T-helper 1 cell treated with Interleukin-12 subunit alpha and Interleukin-12 subunit beta and Interleukin-4 antibody, amounts not matched to agents 30 ng/mL and 1 ng/mL, for 36 hours (primary cell): ENCODE data around the gene DZANK1. TPM values are rescaled to one million over a fixed set of nuclear protein-coding genes. Genes with fewer than 3 reads are reported as not detected.
"Not testable (repeated sequence)": the region's sequence is repeated elsewhere in the genome, so short reads cannot be mapped to it uniquely, and the experiment has no call there.

ENCODE experiments used
- intact Hi-C: fragments of 100-400 bp; cut with micrococcal nuclease; formaldehyde crosslinking; loops from one replicate; pipeline ENCODE4 v1.15.1; 2024
- total RNA-seq: library from RNA; stranded (reverse); gene quantifications from 2 replicates; pipeline ENCODE4 v1.2.3, GENCODE V29; 2022

Gene DZANK1
- total RNA-seq, 1 donor from 2014 or later: 1.9 TPM

DNA sequence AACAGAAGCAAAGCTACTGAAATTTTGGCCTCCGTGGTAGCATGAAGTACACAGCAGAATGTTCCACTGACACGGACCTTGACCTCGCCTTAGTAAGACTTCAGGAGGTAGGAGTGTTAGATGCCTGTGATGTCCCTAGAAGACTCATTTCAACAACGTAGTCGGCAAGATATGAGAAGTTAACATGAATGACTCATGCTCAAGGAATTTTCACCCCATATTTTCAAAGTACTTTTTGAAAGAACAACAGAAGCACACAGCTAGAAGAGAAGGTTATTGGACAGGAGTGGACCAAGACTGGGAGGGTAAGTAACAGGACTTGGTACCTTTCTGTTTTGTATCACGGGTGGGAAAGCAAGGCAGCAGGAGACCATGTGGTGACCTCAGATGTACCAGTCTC, 78.0 kb downstream of the DZANK1 start:
- intact Hi-C loops: no loop called here

DNA sequence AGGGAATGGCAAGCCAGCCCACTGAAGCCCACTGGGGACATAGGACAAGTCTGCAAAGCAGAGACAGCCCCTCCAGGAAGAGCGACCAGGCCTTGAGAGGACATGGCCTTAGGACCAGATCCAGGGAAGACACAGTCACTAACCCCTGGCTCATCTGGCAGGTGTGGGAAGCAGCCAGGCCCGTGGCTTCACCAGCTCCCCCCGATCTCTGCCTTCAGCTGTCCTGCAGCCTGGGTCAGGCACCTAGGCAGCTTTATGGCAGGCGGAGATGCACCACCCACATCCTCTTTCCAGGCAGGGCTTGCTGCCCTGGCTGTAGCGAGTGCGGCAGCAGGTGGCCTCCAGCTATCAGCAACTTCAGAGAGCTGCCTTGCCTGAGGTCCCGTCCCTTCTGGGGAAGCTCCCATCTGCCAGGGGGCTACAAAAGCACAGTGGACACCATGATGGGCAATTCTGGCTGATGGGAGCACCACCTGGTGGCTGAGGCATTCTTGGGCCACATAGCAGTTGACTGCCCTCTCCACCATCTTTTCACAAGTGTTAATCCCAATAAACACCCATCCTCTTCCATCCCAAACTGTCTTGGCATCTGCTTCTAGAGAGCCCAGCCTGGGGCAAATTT, 85.8 kb downstream of the DZANK1 start:
- intact Hi-C loops: no loop called here

DNA sequence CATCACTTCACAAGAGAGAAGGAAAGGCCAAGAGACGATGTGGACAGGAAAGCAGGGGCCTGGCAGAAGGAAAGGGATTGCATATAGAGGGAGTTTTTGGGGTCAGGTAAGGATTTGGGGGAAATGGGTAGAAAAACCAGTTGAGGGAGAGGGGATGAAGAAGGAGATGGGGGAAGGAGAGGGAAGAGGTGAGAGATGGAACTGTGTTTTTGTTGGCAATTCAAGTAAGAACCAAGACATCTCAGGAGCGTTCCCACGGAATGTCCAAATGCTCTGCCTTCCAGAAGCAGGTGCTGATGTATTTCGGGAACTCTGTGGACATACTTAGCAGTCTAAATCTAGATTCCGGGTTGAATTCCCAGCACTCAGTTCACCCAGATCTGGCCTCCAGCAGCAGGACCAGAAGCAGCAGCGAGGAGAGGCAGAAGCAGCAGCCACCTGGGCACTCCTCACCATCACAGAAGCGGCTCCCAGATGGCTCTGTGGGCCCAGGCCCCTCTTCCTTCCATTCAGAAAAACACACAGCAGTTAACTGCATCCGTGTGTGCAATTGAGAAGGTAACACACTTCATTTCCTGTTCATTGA, 88.8 kb downstream of the DZANK1 start:
- intact Hi-C loops: no loop called here

GRCh38 chr20:18375551-18375950, 91.3 kb downstream of the DZANK1 start:
- intact Hi-C loops: not testable (repeated sequence)

- intact Hi-C loops: no loop called here
Measured at GRCh38 chr20:18372296-18372695, 94.5 kb downstream of the DZANK1 start.

GRCh38 chr20:18364768-18365167, 102.1 kb downstream of the DZANK1 start:
- intact Hi-C loops: no loop called here

DNA sequence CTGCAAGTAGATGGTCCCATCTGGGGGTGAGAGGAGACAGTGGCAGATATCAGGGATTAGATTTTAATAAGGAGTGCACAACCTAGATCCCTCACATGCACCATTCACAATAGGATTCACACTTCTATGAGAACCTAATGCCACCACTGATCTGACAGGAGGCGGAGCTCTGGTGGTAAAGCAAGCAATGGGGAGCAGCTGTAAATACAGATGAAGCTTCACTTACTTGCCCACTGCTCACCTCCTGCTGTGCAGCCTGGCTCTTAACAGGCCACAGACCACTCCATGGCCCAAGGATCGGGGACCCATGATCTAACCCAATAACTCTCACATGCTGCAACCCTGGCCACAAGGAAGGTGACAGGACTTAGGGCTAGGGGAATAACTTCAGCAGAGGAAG, 103.1 kb downstream of the DZANK1 start:
- intact Hi-C loops: no loop called here

- intact Hi-C loops: no loop called here
Measured at GRCh38 chr20:18362916-18363315, 103.9 kb downstream of the DZANK1 start.

DNA sequence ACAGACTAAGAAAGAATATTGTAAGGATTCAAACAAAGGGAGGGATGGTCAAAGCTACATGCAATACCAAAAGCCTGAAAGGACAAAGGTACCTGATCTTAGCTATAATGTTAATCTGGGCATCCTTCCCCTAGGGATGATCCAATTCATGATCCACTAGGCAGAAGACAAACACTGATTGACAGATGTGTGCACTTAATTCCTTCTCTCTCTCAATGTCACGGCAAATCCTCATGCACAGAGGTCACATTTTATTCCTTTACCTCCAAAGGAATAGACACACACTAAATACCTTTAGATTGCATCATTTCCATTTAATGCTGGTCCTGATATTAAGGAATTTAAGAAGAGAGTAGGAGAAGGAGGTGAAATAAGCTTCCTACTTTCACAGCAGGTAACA, 105.2 kb downstream of the DZANK1 start:
- intact Hi-C loops: no loop called here

- intact Hi-C loops: no loop called here
Measured at GRCh38 chr20:18360635-18361034, 106.2 kb downstream of the DZANK1 start.

GRCh38 chr20:18359854-18360253, 107.0 kb downstream of the DZANK1 start:
- intact Hi-C loops: no loop called here

- intact Hi-C loops: not testable (repeated sequence)
Measured at GRCh38 chr20:18349749-18350148, 117.1 kb downstream of the DZANK1 start.

Other genes with a start within 250 kb of the DZANK1 start
- gene ZNF133, start 178.5 kb downstream of the DZANK1 start, total RNA-seq: 9.9 and 10.1 TPM in 2 replicates
- 10.4 and 10.7 TPM in 2 replicates for gene POLR3F, start 360 bp upstream of the DZANK1 start, total RNA-seq
- 13.9 and 15.8 TPM in 2 replicates for gene RBBP9, start 30.2 kb upstream of the DZANK1 start, total RNA-seq
- 116 TPM in 2 replicates for gene SEC23B, start 40.9 kb upstream of the DZANK1 start, total RNA-seq
- 46.8 and 49.3 TPM in 2 replicates for gene SMIM26, start 100.4 kb upstream of the DZANK1 start, total RNA-seq
- gene DTD1, start 121.0 kb upstream of the DZANK1 start, total RNA-seq: 20.1 and 22.7 TPM in 2 replicates